BLaER1 (cell line): ENCODE measurements around the gene SC5D.

Experiments
- H3K27ac ChIP-seq: shearing (Covaris generic); formaldehyde crosslinking; 2 replicates; pipeline ENCODE4 v1.8.1; 2022
- H3K27me3 ChIP-seq: shearing (Covaris generic); formaldehyde crosslinking; 2 replicates; pipeline ENCODE4 v1.8.1; 2022
- H3K36me3 ChIP-seq: shearing (Covaris generic); formaldehyde crosslinking; 2 replicates; pipeline ENCODE4 v1.8.1; 2022
- H3K4me1 ChIP-seq: shearing (Covaris generic); formaldehyde crosslinking; 2 replicates; pipeline ENCODE4 v1.8.1; 2022
- H3K4me2 ChIP-seq: shearing (Covaris generic); formaldehyde crosslinking; 2 replicates; pipeline ENCODE4 v1.8.1; 2022
- H3K4me3 ChIP-seq: shearing (Covaris generic); formaldehyde crosslinking; 2 replicates; pipeline ENCODE4 v1.8.1; 2022
- H3K9ac ChIP-seq: shearing (Covaris generic); formaldehyde crosslinking; 2 replicates; pipeline ENCODE4 v1.8.1; 2022
- H3K9me3 ChIP-seq: shearing (Covaris generic); formaldehyde crosslinking; 2 replicates; pipeline ENCODE4 v1.8.1; 2022
- H4K20me1 ChIP-seq: shearing (Covaris generic); formaldehyde crosslinking; 2 replicates; pipeline ENCODE4 v1.8.1; 2022
- Cebpa-rat ChIP-seq: shearing (Covaris generic); IDR thresholded peaks from 2 replicates; pipeline ENCODE4 v1.8.1; 2022

SC5D gene

DNA sequence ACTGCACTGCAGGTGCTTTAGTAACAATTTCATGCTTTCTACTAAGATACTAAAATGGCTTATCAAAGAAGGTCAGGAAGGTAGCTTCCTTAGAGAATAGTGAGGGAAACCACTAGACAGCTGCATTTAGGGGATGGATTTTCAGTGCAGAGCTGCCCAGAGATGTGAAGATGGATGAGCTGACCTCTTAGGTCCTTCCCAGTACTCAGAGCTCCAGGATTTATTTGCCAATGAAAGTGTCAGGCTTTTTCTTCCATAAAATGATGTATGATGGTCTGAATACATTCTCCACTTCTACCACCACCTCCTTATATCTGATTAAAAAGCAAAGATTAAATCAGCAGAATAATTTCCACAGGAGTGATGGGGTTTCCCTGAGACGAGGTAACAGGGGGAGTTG, 35.0 kb downstream of the SC5D start:
- H3K4me1 ChIP-seq, result peaks cover 41% of the 10 kb centered on the region
- H3K27me3 ChIP-seq, result no peaks in the 10 kb centered on the region
- H3K9ac ChIP-seq, result no peak overlapping the region
- no peaks in the 10 kb centered on the region; the same call in 1 of the 2 replicates for H4K20me1 ChIP-seq
- no peak overlapping the region for H3K27ac ChIP-seq
- no peaks in the 10 kb centered on the region for H3K36me3 ChIP-seq
- no peak for TF ChIP-seq Cebpa-rat
- peak overlapping the region; percentile 84 for H3K4me2 ChIP-seq
- 0 out of 2 replicates have a peak, but pooled peaks cover under 1% of the 10 kb centered on the region for H3K9me3 ChIP-seq
- no peak overlapping the region for H3K4me3 ChIP-seq

GRCh38 chr11:121328176-121328966, 35.8 kb downstream of the SC5D start:
- 0 out of 2 replicates have a peak overlapping the region, but pooled peaks have one; percentile 18 for H3K4me3 ChIP-seq
- no peaks in the 10 kb centered on the region; the same call in 1 of the 2 replicates for H4K20me1 ChIP-seq
- peaks cover 36% of the 10 kb centered on the region for H3K4me1 ChIP-seq
- H3K9ac ChIP-seq, result no peak overlapping the region
- peak overlapping the region; percentile 84 for H3K4me2 ChIP-seq
- H3K9me3 ChIP-seq, result 0 out of 2 replicates have a peak, but pooled peaks cover 6% of the 10 kb centered on the region
- H3K36me3 ChIP-seq, result no peaks in the 10 kb centered on the region
- H3K27me3 ChIP-seq, result no peaks in the 10 kb centered on the region
- no peak for TF ChIP-seq Cebpa-rat
- H3K27ac ChIP-seq, result 0 out of 2 replicates have a peak overlapping the region, but pooled peaks have one; percentile 26

DNA sequence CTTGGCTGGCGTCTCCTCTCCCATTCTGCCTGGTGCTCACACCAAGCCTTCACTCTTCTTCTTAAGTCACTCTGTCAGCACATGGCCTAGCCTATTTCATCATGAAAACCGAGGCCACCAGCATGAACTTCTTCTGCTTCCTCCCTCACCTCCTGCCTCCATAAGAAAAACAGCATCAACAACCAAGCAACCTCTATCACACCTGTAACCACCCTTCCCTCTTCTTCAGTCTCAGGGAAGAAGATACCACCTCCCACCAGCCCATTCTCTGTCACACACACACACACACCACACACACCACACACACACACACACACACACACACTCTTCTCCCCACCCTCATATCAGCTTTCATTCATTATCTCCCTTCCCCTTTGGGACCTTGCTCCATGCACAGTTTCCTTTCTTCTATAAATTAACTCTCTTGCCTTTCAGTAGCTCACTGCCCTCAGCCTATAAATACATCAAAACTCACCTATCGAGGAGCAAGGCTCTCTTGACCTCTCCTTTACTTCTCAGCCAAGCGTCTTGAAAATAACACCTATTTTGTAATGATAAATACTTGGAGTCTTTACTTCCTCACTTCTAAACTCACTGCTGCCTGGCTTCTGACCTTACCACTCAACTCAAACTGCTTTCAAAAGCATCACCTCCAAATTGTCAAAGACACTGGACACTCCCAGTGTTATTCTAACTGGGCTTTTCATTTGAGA, 36.6 kb downstream of the SC5D start:
- no peaks in the 10 kb centered on the region; the same call in 1 of the 2 replicates for H4K20me1 ChIP-seq
- H3K27me3 ChIP-seq, result no peaks in the 10 kb centered on the region
- H3K9me3 ChIP-seq, result 0 out of 2 replicates have a peak, but pooled peaks cover 6% of the 10 kb centered on the region
- peak overlapping the region; percentile 84 for H3K4me2 ChIP-seq
- H3K4me3 ChIP-seq, result no peak overlapping the region
- no peak for TF ChIP-seq Cebpa-rat
- H3K36me3 ChIP-seq, result no peaks in the 10 kb centered on the region
- H3K9ac ChIP-seq, result no peak overlapping the region
- no peak overlapping the region for H3K27ac ChIP-seq
- peaks cover 36% of the 10 kb centered on the region for H3K4me1 ChIP-seq

DNA sequence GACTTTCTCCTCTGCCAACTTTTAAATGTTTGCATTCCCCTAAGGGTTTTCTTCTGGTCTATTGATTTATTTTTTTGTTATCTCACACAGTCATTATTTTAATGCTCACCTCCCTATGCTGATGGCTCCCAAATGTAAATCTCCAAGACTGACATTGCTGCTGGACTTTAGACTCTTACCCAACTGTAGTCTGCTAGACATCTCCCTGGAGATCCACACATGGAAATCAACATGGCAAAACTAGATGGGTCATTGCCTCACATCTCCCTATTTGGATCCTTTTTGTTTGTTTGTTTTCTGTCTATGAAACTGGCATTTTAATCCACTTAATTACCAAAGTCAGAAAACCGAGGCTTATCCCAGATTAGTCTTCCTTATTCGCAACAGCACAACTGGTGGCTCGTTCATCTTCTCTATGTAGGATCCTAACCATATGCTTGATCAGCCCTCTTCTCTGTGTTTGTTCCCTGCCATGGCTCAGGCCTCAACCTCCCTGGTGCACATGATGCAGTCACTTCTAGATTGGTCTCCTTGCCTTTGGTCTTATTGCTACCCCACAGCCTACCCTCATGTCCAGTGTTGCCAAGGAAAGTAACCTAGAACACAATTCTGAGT, 37.3 kb downstream of the SC5D start:
- Histone ChIP-seq H3K36me3 (no peaks in the 10 kb centered on the region), H3K9me3 (0 out of 2 replicates have a peak, but pooled peaks cover 6% of the 10 kb centered on the region), H3K4me3 (no peak overlapping the region), H3K4me1 (peaks cover 36% of the 10 kb centered on the region), H3K4me2 (peak overlapping the region; percentile 84), H3K27ac (no peak overlapping the region), H4K20me1 (no peaks in the 10 kb centered on the region; the same call in 1 of the 2 replicates), H3K9ac (no peak overlapping the region), H3K27me3 (no peaks in the 10 kb centered on the region)
- no peak for TF ChIP-seq Cebpa-rat

GRCh38 chr11:121330614-121331435, 38.3 kb downstream of the SC5D start:
- 0 out of 2 replicates have a peak overlapping the region, but pooled peaks have one; percentile 84 for H3K4me2 ChIP-seq
- no peak overlapping the region for H3K27ac ChIP-seq
- H3K36me3 ChIP-seq, result no peaks in the 10 kb centered on the region
- no peaks in the 10 kb centered on the region; the same call in 1 of the 2 replicates for H4K20me1 ChIP-seq
- 0 out of 2 replicates have a peak, but pooled peaks cover 6% of the 10 kb centered on the region for H3K9me3 ChIP-seq
- no peak overlapping the region for H3K4me3 ChIP-seq
- no peak for TF ChIP-seq Cebpa-rat
- peaks cover 39% of the 10 kb centered on the region for H3K4me1 ChIP-seq
- H3K27me3 ChIP-seq, result no peaks in the 10 kb centered on the region
- H3K9ac ChIP-seq, result no peak overlapping the region

GRCh38 chr11:121334973-121335710, 42.6 kb downstream of the SC5D start:
- TF ChIP-seq Cebpa-rat, result no peak
- H3K4me1 ChIP-seq, result peaks cover 15% of the 10 kb centered on the region

DNA sequence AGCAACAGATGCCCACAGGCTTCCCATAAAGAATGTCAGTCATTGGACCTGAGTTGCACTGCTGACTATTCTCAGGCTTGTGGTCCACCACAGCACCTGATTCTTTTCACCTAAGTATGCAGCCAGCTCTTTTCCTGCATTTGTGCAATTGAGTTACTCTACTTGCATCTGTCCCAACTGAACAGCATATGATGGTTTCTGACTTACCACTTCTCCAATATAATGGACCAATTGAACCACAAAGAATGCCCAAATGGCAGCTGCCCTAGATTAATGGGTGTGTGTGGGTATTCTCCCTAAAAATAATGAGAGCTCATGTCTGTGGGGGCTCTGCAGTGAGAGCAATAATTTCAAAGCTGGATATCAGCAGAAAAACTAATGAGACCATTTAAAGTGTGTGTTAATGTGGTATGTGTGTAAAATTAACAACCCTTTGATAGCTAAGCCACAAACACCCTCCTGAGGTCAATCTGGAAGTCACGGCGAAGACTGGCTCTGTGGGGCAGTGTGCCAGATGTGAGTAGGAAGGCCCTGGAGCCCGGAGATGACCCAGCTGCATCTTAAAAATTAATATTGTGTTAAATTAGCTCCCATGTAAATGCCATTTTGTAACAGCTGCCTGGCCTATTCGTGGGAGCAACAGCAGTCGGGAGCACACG, 43.8 kb downstream of the SC5D start:
- Histone ChIP-seq H3K27ac (no peak overlapping the region), H3K4me3 (no peak overlapping the region), H4K20me1 (no peaks in the 10 kb centered on the region), H3K4me2 (peak overlapping the region; percentile 47), H3K36me3 (no peaks in the 10 kb centered on the region), H3K4me1 (peaks cover 13% of the 10 kb centered on the region), H3K9me3 (0 out of 2 replicates have a peak, but pooled peaks cover 6% of the 10 kb centered on the region), H3K9ac (no peak overlapping the region), H3K27me3 (no peaks in the 10 kb centered on the region)
- no peak for TF ChIP-seq Cebpa-rat

More at GRCh38 chr11:121334973-121335710, 42.6 kb downstream of the SC5D start:
- Histone ChIP-seq H3K36me3 (no peaks in the 10 kb centered on the region), H3K27ac (no peak overlapping the region), H3K4me2 (0 out of 2 replicates have a peak overlapping the region, but pooled peaks have one; percentile 47), H3K27me3 (no peaks in the 10 kb centered on the region), H3K9ac (no peak overlapping the region), H3K9me3 (0 out of 2 replicates have a peak, but pooled peaks cover 6% of the 10 kb centered on the region), H3K4me3 (no peak overlapping the region), H4K20me1 (no peaks in the 10 kb centered on the region)

DNA sequence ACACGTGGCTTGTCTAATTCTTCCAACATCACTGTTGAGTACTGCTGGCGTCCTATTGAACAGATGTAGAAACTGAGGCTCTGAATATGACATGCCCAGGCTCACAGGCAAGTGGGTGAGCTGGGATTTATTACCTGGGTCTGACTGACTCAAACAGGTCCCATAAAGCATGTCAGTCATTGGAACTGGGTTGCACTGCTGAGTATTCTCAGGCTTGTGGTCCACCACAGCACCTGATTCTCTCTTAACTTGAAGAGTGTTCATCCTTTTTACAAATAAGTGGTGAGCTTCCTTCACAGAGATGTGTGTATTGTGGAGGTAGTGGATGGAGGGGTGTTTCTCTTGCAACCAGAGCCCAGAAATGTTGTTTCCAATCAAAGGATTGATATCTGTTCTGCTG, 44.5 kb downstream of the SC5D start:
- peak overlapping the region; percentile 47; the same call in 1 of the 2 replicates for H3K4me2 ChIP-seq
- H3K27me3 ChIP-seq, result no peaks in the 10 kb centered on the region
- peaks cover 13% of the 10 kb centered on the region for H3K4me1 ChIP-seq
- no peaks in the 10 kb centered on the region for H4K20me1 ChIP-seq
- H3K9me3 ChIP-seq, result 0 out of 2 replicates have a peak, but pooled peaks cover 6% of the 10 kb centered on the region
- no peak overlapping the region for H3K4me3 ChIP-seq
- TF ChIP-seq Cebpa-rat, result no peak
- no peak overlapping the region for H3K27ac ChIP-seq
- no peak overlapping the region for H3K9ac ChIP-seq
- no peaks in the 10 kb centered on the region for H3K36me3 ChIP-seq
